Sigmoid colon (tissue), 3 donors: ENCODE measurements around the gene PP2D1.

ENCODE experiments used
- POLR2A ChIP-seq, 2 donors: fragments of 450-650 bp; IDR thresholded peaks; one replicate each; pipeline ENCODE4 v1.6.1; 2016; ENCODE audit warnings: antibody characterized with exemption in 2 of 2, mild to moderate bottlenecking in 2 of 2, moderate library complexity in 2 of 2
- TF ChIP-seq, protein P1 (sequence below), 4 experiments: fragments of 450-650 bp in 3 of 4; fragments of 200-600 bp in 1 of 4; IDR thresholded peaks; one replicate each; pipeline ENCODE4 v1.5.1; 2016 to 2019; ENCODE audit warnings: antibody characterized with exemption in 4 of 4, mild to moderate bottlenecking in 3 of 4, moderate library complexity in 2 of 4

GRCh38 chr3:20055842-20056241, 43.8 kb upstream of the PP2D1 start:
- TF ChIP-seq, protein P1, sequence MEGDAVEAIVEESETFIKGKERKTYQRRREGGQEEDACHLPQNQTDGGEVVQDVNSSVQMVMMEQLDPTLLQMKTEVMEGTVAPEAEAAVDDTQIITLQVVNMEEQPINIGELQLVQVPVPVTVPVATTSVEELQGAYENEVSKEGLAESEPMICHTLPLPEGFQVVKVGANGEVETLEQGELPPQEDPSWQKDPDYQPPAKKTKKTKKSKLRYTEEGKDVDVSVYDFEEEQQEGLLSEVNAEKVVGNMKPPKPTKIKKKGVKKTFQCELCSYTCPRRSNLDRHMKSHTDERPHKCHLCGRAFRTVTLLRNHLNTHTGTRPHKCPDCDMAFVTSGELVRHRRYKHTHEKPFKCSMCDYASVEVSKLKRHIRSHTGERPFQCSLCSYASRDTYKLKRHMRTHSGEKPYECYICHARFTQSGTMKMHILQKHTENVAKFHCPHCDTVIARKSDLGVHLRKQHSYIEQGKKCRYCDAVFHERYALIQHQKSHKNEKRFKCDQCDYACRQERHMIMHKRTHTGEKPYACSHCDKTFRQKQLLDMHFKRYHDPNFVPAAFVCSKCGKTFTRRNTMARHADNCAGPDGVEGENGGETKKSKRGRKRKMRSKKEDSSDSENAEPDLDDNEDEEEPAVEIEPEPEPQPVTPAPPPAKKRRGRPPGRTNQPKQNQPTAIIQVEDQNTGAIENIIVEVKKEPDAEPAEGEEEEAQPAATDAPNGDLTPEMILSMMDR (IDR thresholded peaks at IDR 0.05), result no peak
- TF ChIP-seq POLR2A (IDR thresholded peaks at IDR 0.05), result no peak
